Stimulated activated naive CD4-positive, alpha-beta T cell treated with Interleukin-2 at 50 U/mL for 16 hours (primary cell): ENCODE measurements around the gene COL18A1.

Experiments
- DNase-seq: peaks from one replicate; lab custom pipeline; 2025; lab: John Stamatoyannopoulos, UW

The COL18A1 gene

GRCh38 chr21:45535341-45536081 is 130.5 kb downstream of the COL18A1 start:
- no peak for DNase-seq

GRCh38 chr21:45536301-45537081 is 131.5 kb downstream of the COL18A1 start:
- DNase-seq: no peak

GRCh38 chr21:45537111-45537745 is 132.3 kb downstream of the COL18A1 start:
- no peak for DNase-seq

GRCh38 chr21:45537746-45538291 is 132.9 kb downstream of the COL18A1 start:
- no peak for DNase-seq

- no peak for DNase-seq
Observed at GRCh38 chr21:45538381-45539045, 133.5 kb downstream of the COL18A1 start.

- DNase-seq: no peak
Observed at GRCh38 chr21:45539046-45539795, 134.3 kb downstream of the COL18A1 start.

- DNase-seq: no peak
Observed at GRCh38 chr21:45539796-45540600, 135.0 kb downstream of the COL18A1 start.

- DNase-seq: no peak
Observed at GRCh38 chr21:45540601-45540970, 135.6 kb downstream of the COL18A1 start.

- DNase-seq: peak; percentile 78
Observed at GRCh38 chr21:45541221-45542039, 136.5 kb downstream of the COL18A1 start.

- peak; percentile 56 for DNase-seq
Observed at GRCh38 chr21:45542242-45542666, 137.3 kb downstream of the COL18A1 start, which contains the start of gene SLC19A1. Gene SLC19A1 (minus strand): TSS chr21:45542440. CDS start chr21:45537959, 4,481 bp downstream.

- DNase-seq: no peak
Observed at GRCh38 chr21:45542667-45543370, 137.9 kb downstream of the COL18A1 start.

GRCh38 chr21:45543371-45543709 is 138.4 kb downstream of the COL18A1 start:
- no peak for DNase-seq

GRCh38 chr21:45543710-45544448 is 138.9 kb downstream of the COL18A1 start:
- DNase-seq: no peak

GRCh38 chr21:45544449-45545235 is 139.7 kb downstream of the COL18A1 start:
- no peak for DNase-seq

GRCh38 chr21:45545236-45545570 is 140.2 kb downstream of the COL18A1 start:
- no peak for DNase-seq

- DNase-seq: no peak
Observed at GRCh38 chr21:45545691-45546531, 140.9 kb downstream of the COL18A1 start.
